ENCODE measurements around the gene PTOV1. TPM values are rescaled to one million over a fixed set of nuclear protein-coding genes. Genes with fewer than 3 reads are reported as not detected.

Gene PTOV1
- total RNA-seq, 1 experiment from 2014 or later, result 114 TPM

GRCh38 chr19:49832556-49832955 is 18.4 kb upstream of the PTOV1 start:
- intact Hi-C loops (cut with micrococcal nuclease; ENCODE audit: unreplicated experiment), result no loop called here
- no peaks in the 10 kb centered on the region for H3K27me3 ChIP-seq (ENCODE audit: control insufficient read depth, insufficient read depth, low read length)
- no peaks in the 10 kb centered on the region; the same call in 1 of the 2 replicates for H3K36me3 ChIP-seq (ENCODE audit: control insufficient read depth, insufficient read depth, low read length)
- no peaks in the 10 kb centered on the region for H3K9me3 ChIP-seq (ENCODE audit: control insufficient read depth, insufficient read depth, low read depth, low read length)
- POLR2A ChIA-PET, result no interaction called here
- no peak for DNase-seq (ENCODE audit: low read depth, low spot score)
- in situ Hi-C loops (cut with HindIII; ENCODE audit: low pct_unique_long_range_greater_than_20kb, low sequenced_read_pairs), result no loop called here
- H3K27ac ChIP-seq (ENCODE audit: low read length), result no peak overlapping the region
- no peak for ATAC-seq
- TF ChIP-seq CTCF (IDR thresholded peaks at IDR 0.05), result no peak
- no peak for TF ChIP-seq REST (IDR thresholded peaks at IDR 0.05; ENCODE audit: insufficient read depth in 1 of 2, low read depth in 2 of 2, low read length in 1 of 2)
- TF ChIP-seq POLR2AphosphoS5 (IDR thresholded peaks at IDR 0.05; ENCODE audit: low read depth, low read length), result no peak
- no peak for TF ChIP-seq TCF7L2 (IDR thresholded peaks at IDR 0.05; ENCODE audit: low read depth, low read length)
- no peak for TF ChIP-seq SIN3A (IDR thresholded peaks at IDR 0.05; ENCODE audit: borderline replicate concordance, insufficient read depth, low read depth, low read length)
- H3K4me1 ChIP-seq (ENCODE audit: control insufficient read depth, insufficient read depth, low read length), result no peaks in the 10 kb centered on the region
- no TSS peak for BruUV-seq (replicated peaks)
- CTCF ChIA-PET, result no interaction called here
- no peak overlapping the region for H3K4me3 ChIP-seq (ENCODE audit: low read depth in 2 of 2, low read length in 2 of 2)

GRCh38 chr19:49833599-49833998 is 17.4 kb upstream of the PTOV1 start:
- Histone ChIP-seq H3K4me3 (ENCODE audit: low read depth in 2 of 2, low read length in 2 of 2) (no peak overlapping the region), H3K4me1 (ENCODE audit: control insufficient read depth, insufficient read depth, low read length) (no peaks in the 10 kb centered on the region), H3K36me3 (ENCODE audit: control insufficient read depth, insufficient read depth, low read length) (no peaks in the 10 kb centered on the region; the same call in 1 of the 2 replicates), H3K27me3 (ENCODE audit: control insufficient read depth, insufficient read depth, low read length) (no peaks in the 10 kb centered on the region), H3K27ac (ENCODE audit: low read length) (no peak overlapping the region), H3K9me3 (ENCODE audit: control insufficient read depth, insufficient read depth, low read depth, low read length) (no peaks in the 10 kb centered on the region)
- BruUV-seq (replicated peaks), result no TSS peak
- ATAC-seq (no peak), DNase-seq (ENCODE audit: low read depth, low spot score) (no peak)
- in situ Hi-C loops (cut with HindIII; ENCODE audit: low pct_unique_long_range_greater_than_20kb, low sequenced_read_pairs) (no loop called here), intact Hi-C loops (cut with micrococcal nuclease; ENCODE audit: unreplicated experiment) (no loop called here)
- ChIA-PET POLR2A (no interaction called here), CTCF (no interaction called here)
- TF ChIP-seq TCF7L2 (IDR thresholded peaks at IDR 0.05; ENCODE audit: low read depth, low read length), result no peak
- TF ChIP-seq CTCF (IDR thresholded peaks at IDR 0.05), result no peak
- TF ChIP-seq POLR2AphosphoS5 (IDR thresholded peaks at IDR 0.05; ENCODE audit: low read depth, low read length), result no peak
- no peak for TF ChIP-seq SIN3A (IDR thresholded peaks at IDR 0.05; ENCODE audit: borderline replicate concordance, insufficient read depth, low read depth, low read length)
- no peak for TF ChIP-seq REST (IDR thresholded peaks at IDR 0.05; ENCODE audit: insufficient read depth in 1 of 2, low read depth in 2 of 2, low read length in 1 of 2)
